ENCODE results near the gene PHACTR3. TPM values are rescaled to one million over a fixed set of nuclear protein-coding genes. Genes with fewer than 3 reads are reported as not detected.

PHACTR3 gene
- total and polyA plus RNA-seq, 2 of the 8 experiments (the other 6 are each of a cell fraction or from before 2014, with no cell fraction given), result 0.05 to 0.13 TPM

- TF ChIP-seq CHD7 (IDR thresholded peaks at IDR 0.05; ENCODE audit: insufficient replicate concordance, low read length), result no peak
- no peak for TF ChIP-seq EP300 (IDR thresholded peaks at IDR 0.05; ENCODE audit: borderline replicate concordance in 1 of 2, low read depth in 2 of 2, low read length in 2 of 2)
Observed at GRCh38 chr20:59829786-59830664, 225.7 kb downstream of the PHACTR3 start (continued).
